Stimulated activated CD8-positive, alpha-beta memory T cell treated with anti-CD3 and anti-CD28 coated beads, Interleukin-12 subunit alpha, Interleukin-12 subunit beta, amount 100 ng/mL, for 24 hours (primary cell): ENCODE measurements around the gene RSBN1L.
"Not testable (repeated sequence)": the region's sequence is repeated elsewhere in the genome, so short reads cannot be mapped to it uniquely, and the experiment has no call there.

ENCODE experiments used
- DNase-seq: peaks from one replicate; pipeline ENCODE4 v3.0.0-alpha.2; 2020; ENCODE audit errors: extremely low read depth

Gene RSBN1L

GRCh38 chr7:77770316-77770715 lies 74.1 kb downstream of the RSBN1L start:
- no peak for DNase-seq

GRCh38 chr7:77771901-77772300 lies 75.6 kb downstream of the RSBN1L start:
- DNase-seq: no peak

- DNase-seq: no peak
These were observed 82.3 kb downstream of the RSBN1L start for GRCh38 chr7:77778535-77778934.

- no peak for DNase-seq
These were observed 86.1 kb downstream of the RSBN1L start for GRCh38 chr7:77782383-77782782.

GRCh38 chr7:77783111-77783510 lies 86.9 kb downstream of the RSBN1L start:
- DNase-seq: no peak

GRCh38 chr7:77783545-77783944 lies 87.3 kb downstream of the RSBN1L start:
- no peak for DNase-seq

- not testable (repeated sequence) for DNase-seq
These were observed 88.2 kb downstream of the RSBN1L start for GRCh38 chr7:77784426-77784825.

- DNase-seq: no peak
These were observed 89.8 kb downstream of the RSBN1L start for GRCh38 chr7:77786018-77786417.

- no peak for DNase-seq
These were observed 90.5 kb downstream of the RSBN1L start for GRCh38 chr7:77786741-77787140.

GRCh38 chr7:77788327-77788902 lies 92.2 kb downstream of the RSBN1L start:
- no peak for DNase-seq

- DNase-seq: no peak
These were observed 95.1 kb downstream of the RSBN1L start for GRCh38 chr7:77791336-77791735.

GRCh38 chr7:77791956-77792355 lies 95.7 kb downstream of the RSBN1L start:
- no peak for DNase-seq

- DNase-seq: no peak
These were observed 97.7 kb downstream of the RSBN1L start for GRCh38 chr7:77794000-77794399.

- DNase-seq: no peak
These were observed 99.8 kb downstream of the RSBN1L start for GRCh38 chr7:77796109-77796508.

- DNase-seq: no peak
These were observed 100.7 kb downstream of the RSBN1L start for GRCh38 chr7:77796960-77797359.

GRCh38 chr7:77797734-77798393 lies 101.6 kb downstream of the RSBN1L start:
- no peak for DNase-seq

GRCh38 chr7:77798394-77799077 lies 102.3 kb downstream of the RSBN1L start, which contains the start of the genes PHTF2 and TMEM60:
Gene PHTF2 (plus strand): TSS chr7:77798773.
Gene TMEM60 (minus strand): TSS chr7:77798434. CDS start chr7:77794373, 4,061 bp downstream.
- DNase-seq: peak; percentile 86

- DNase-seq: no peak
These were observed 103.1 kb downstream of the RSBN1L start for GRCh38 chr7:77799078-77799964.

- DNase-seq: no peak
These were observed 103.9 kb downstream of the RSBN1L start for GRCh38 chr7:77800158-77800557.

GRCh38 chr7:77800730-77801129 lies 104.5 kb downstream of the RSBN1L start:
- DNase-seq: no peak

GRCh38 chr7:77802557-77803405 lies 106.5 kb downstream of the RSBN1L start:
- no peak for DNase-seq
